H1 (cell line): Measurements from ENCODE around the gene GPR31. TPM values are rescaled to one million over a fixed set of nuclear protein-coding genes. Genes with fewer than 3 reads are reported as not detected.
"Not testable (repeated sequence)": the region's sequence is repeated elsewhere in the genome, so short reads cannot be mapped to it uniquely, and the experiment has no call there.

ENCODE experiments used
- CTCF ChIA-PET: fragments of 300-600 bp; sonication (Branson Sonifier 250); formaldehyde crosslinking; loops from one replicate; lab custom pipeline; 2021; ENCODE audit not compliant: partially characterized antibody; lab: Charles Lee
- POLR2A ChIA-PET: fragments of 300-600 bp; sonication (Branson Sonifier 250); formaldehyde crosslinking; loops from one replicate; lab custom pipeline; 2021; ENCODE audit warnings: inconsistent platforms; ENCODE audit not compliant: partially characterized antibody; lab: Charles Lee
- DNase-seq, 2 experiments: peaks; one replicate each; pipeline versions ENCODE4 v3.0.0 to v3.0.0-alpha.2; 2010 to 2022; ENCODE audit warnings: low spot score in 2 of 2, low read depth in 1 of 2, mixed read lengths in 1 of 2
- FAIRE-seq: peaks from 2 replicates; lab custom pipeline; 2011; peaks lifted over from hg19 to GRCh38; lab: Jason Lieb, UNC
- H2AFZ ChIP-seq: 2 replicates; pipeline ENCODE4 v1.8.1; 2012; ENCODE audit warnings: low read length, inconsistent platforms
- H2AK5ac ChIP-seq: 2 replicates; pipeline ENCODE4 v1.6.1; 2013; ENCODE audit warnings: low read depth, low read length
- H2BK120ac ChIP-seq: replicated peaks from 2 replicates; pipeline ENCODE3; 2013; ENCODE audit warnings: low read depth, low read length, inconsistent platforms
- H2BK12ac ChIP-seq: 2 replicates; pipeline ENCODE4 v1.6.1; 2013; ENCODE audit warnings: low read depth, low read length
- H2BK15ac ChIP-seq: 2 replicates; pipeline ENCODE4 v1.6.1; 2013; ENCODE audit warnings: low read length
- H2BK20ac ChIP-seq: 2 replicates; pipeline ENCODE4 v1.6.1; 2013; ENCODE audit warnings: low read length
- H2BK5ac ChIP-seq: 2 replicates; pipeline ENCODE4 v1.6.1; 2013; ENCODE audit warnings: low read depth, low read length
- H3K14ac ChIP-seq: 2 replicates; pipeline ENCODE4 v1.6.1; 2013; ENCODE audit warnings: inconsistent platforms; ENCODE audit not compliant: insufficient read length
- H3K18ac ChIP-seq: 2 replicates; pipeline ENCODE4 v1.6.1; 2013; ENCODE audit warnings: low read length; ENCODE audit errors: extremely low read depth
- H3K23ac ChIP-seq: 2 replicates; pipeline ENCODE4 v1.6.1; 2013; ENCODE audit warnings: inconsistent platforms; ENCODE audit not compliant: insufficient read length
- H3K23me2 ChIP-seq: 2 replicates; pipeline ENCODE4 v1.6.1; 2013; ENCODE audit warnings: low read depth, low read length
- H3K27ac ChIP-seq: 2 replicates; pipeline ENCODE4 v1.6.1; 2011; ENCODE audit warnings: low read depth, low read length, inconsistent platforms
- H3K27me3 ChIP-seq, 4 experiments: replicated peaks in 1 of 4; 1 replicate in 1 of 4; 2 replicates in 3 of 4; pipeline versions ENCODE4 v1.6.1 to v1.8.1; 2011 to 2013; ENCODE audit warnings: low read length in 3 of 4, mild to moderate bottlenecking in 3 of 4, inconsistent platforms in 2 of 4, mixed read lengths in 2 of 4, moderate library complexity in 1 of 4; ENCODE audit not compliant: control insufficient read depth in 3 of 4, insufficient read depth in 3 of 4; ENCODE audit errors: extremely low read depth in 1 of 4
- H3K36me3 ChIP-seq, 4 experiments: 2 replicates each; pipeline versions ENCODE4 v1.6.1 to v1.8.1; 2011 to 2013; ENCODE audit warnings: mild to moderate bottlenecking in 4 of 4, low read length in 3 of 4, moderate library complexity in 2 of 4, control low read depth in 1 of 4, inconsistent platforms in 1 of 4; ENCODE audit not compliant: insufficient read depth in 4 of 4, control insufficient read depth in 2 of 4
- H3K4ac ChIP-seq: replicated peaks from 2 replicates; pipeline ENCODE3; 2013; ENCODE audit warnings: low read length, low read depth, mixed read lengths, inconsistent platforms; ENCODE audit not compliant: insufficient read length
- H3K4me1 ChIP-seq, 4 experiments: replicated peaks in 1 of 4; 1 replicate in 1 of 4; 2 replicates in 3 of 4; pipeline versions ENCODE4 v1.6.1 to v1.8.1; 2011 to 2013; ENCODE audit warnings: low read length in 3 of 4, inconsistent platforms in 2 of 4, mixed read lengths in 1 of 4; ENCODE audit not compliant: insufficient read depth in 4 of 4, control insufficient read depth in 3 of 4
- H3K4me2 ChIP-seq, 2 experiments: 2 replicates each; pipeline versions ENCODE4 v1.6.1 to v1.8.1; 2011 to 2013; ENCODE audit warnings: low read depth in 2 of 2, low read length in 2 of 2, control low read depth in 1 of 2, inconsistent platforms in 1 of 2, mild to moderate bottlenecking in 1 of 2; ENCODE audit not compliant: insufficient read depth in 1 of 2
- H3K4me3 ChIP-seq, 4 experiments: fragments of 200-600, 300-600 bp in 1 of 4; sonication (generic), shearing (Covaris generic), sonication (Bioruptor Twin) in 1 of 4; 2 replicates each; pipeline versions ENCODE4 v1.5.1 to v1.8.1; 2011 to 2016; ENCODE audit warnings: low read length in 4 of 4, low read depth in 3 of 4, control low read depth in 2 of 4, inconsistent platforms in 2 of 4, mild to moderate bottlenecking in 2 of 4, mixed read lengths in 1 of 4, moderate library complexity in 1 of 4; ENCODE audit not compliant: insufficient read depth in 2 of 4; ENCODE audit errors: extremely low read depth in 1 of 4
- H3K56ac ChIP-seq: replicated peaks from 2 replicates; pipeline ENCODE3; 2013; ENCODE audit warnings: low read depth, mild to moderate bottlenecking, mixed read lengths, low read length, inconsistent platforms; ENCODE audit not compliant: insufficient read length
- H3K79me1 ChIP-seq: 2 replicates; pipeline ENCODE4 v1.6.1; 2013; ENCODE audit warnings: low read depth, low read length, control low read depth
- H3K79me2 ChIP-seq, 2 experiments: 2 replicates each; pipeline versions ENCODE4 v1.6.1 to v1.8.1; 2012 to 2013; ENCODE audit warnings: low read length in 2 of 2, mild to moderate bottlenecking in 2 of 2, inconsistent platforms in 1 of 2; ENCODE audit not compliant: insufficient read depth in 2 of 2, control insufficient read depth in 1 of 2
- H3K9ac ChIP-seq, 4 experiments: replicated peaks in 1 of 4; 1 replicate in 1 of 4; 2 replicates in 3 of 4; pipeline versions ENCODE4 v1.6.1 to v1.8.1; 2011 to 2013; ENCODE audit warnings: low read depth in 3 of 4, low read length in 3 of 4, control low read depth in 2 of 4, mild to moderate bottlenecking in 2 of 4, moderate library complexity in 2 of 4, inconsistent platforms in 1 of 4; ENCODE audit errors: extremely low read depth in 1 of 4
- H3K9me3 ChIP-seq, 2 experiments: 2 replicates each; pipeline versions ENCODE4 v1.6.1 to v1.8.1; 2012 to 2013; ENCODE audit warnings: mild to moderate bottlenecking in 2 of 2, moderate library complexity in 2 of 2, control low read depth in 1 of 2, inconsistent platforms in 1 of 2, low read depth in 1 of 2, low read length in 1 of 2, mixed read lengths in 1 of 2; ENCODE audit not compliant: insufficient read depth in 2 of 2
- H4K20me1 ChIP-seq, 2 experiments: replicated peaks in 1 of 2; 2 replicates each; pipeline versions ENCODE3 to v1.8.1; 2011 to 2013; ENCODE audit warnings: inconsistent platforms in 2 of 2, low read length in 2 of 2, mild to moderate bottlenecking in 1 of 2; ENCODE audit not compliant: insufficient read depth in 2 of 2, control insufficient read depth in 1 of 2
- H4K5ac ChIP-seq: 2 replicates; pipeline ENCODE4 v1.6.1; 2013; ENCODE audit warnings: low read length, low read depth, mixed read lengths, inconsistent platforms; ENCODE audit not compliant: insufficient read length
- H4K8ac ChIP-seq: 2 replicates; pipeline ENCODE4 v1.8.0; 2013; ENCODE audit warnings: mild to moderate bottlenecking, moderate library complexity, low read length, inconsistent platforms; ENCODE audit not compliant: insufficient read depth; ENCODE audit errors: extremely low read depth
- H4K91ac ChIP-seq: replicated peaks from 2 replicates; pipeline ENCODE3; 2013; ENCODE audit warnings: low read length, mixed read lengths, inconsistent platforms; ENCODE audit not compliant: insufficient read length
- ATF3 ChIP-seq: IDR thresholded peaks from 2 replicates; pipeline ENCODE4 v1.6.1; 2011; ENCODE audit warnings: low read depth, mild to moderate bottlenecking, low read length; ENCODE audit not compliant: insufficient read depth
- RXRA ChIP-seq: IDR thresholded peaks from 2 replicates; pipeline ENCODE4 v1.6.1; 2011; ENCODE audit warnings: low read depth, mild to moderate bottlenecking, low read length, moderate library complexity; ENCODE audit not compliant: insufficient read depth
- WGBS, 2 experiments: shearing (Covaris generic) in 1 of 2; methylation state at CpG; one replicate each; pipeline versions ENCODE4 v1.1.6 to v1.1.7; 2013 to 2015; ENCODE audit warnings: low lambda C conversion rate in 2 of 2, mixed read lengths in 2 of 2, inconsistent platforms in 1 of 2, low coverage in 1 of 2, missing lambda C conversion rate in 1 of 2; ENCODE audit not compliant: insufficient replicate concordance in 2 of 2, insufficient coverage in 1 of 2, insufficient read length in 1 of 2; ENCODE audit errors: extremely low coverage in 1 of 2, missing lambda C conversion rate in 1 of 2; 5-methylcytosine and 5-hydroxymethylcytosine counted together
- polyA plus RNA-seq, 7 experiments: library from polyadenylated mRNA; depleted of rRNA in 3 of 7; stranded (reverse) in 5 of 7; unstranded in 2 of 7; fragments of >200 nt in 5 of 7; fragments of 200-250 nt in 2 of 7; gene quantifications; 1 replicate in 5 of 7; 2 replicates in 1 of 7; 4 replicates in 1 of 7; pipeline versions ENCODE4 v1.2.1 to v1.2.3, GENCODE V29; 2011 to 2013; ENCODE audit warnings: missing spikeins in 2 of 7, mixed read lengths in 2 of 7
- total RNA-seq: library from RNA; stranded (reverse); fragmentation: NEBNext Ultra II Directional; extraction: Animal tissue kit (Norgen Biotek cat#: 25700); gene quantifications from 2 replicates; pipeline ENCODE4 v1.2.1, GENCODE V29; 2021

Gene GPR31
- total and polyA plus RNA-seq, 2 of the 8 experiments (the other 6 are each of a cell fraction or from before 2014, with no cell fraction given): not detected

- TF ChIP-seq ATF3 (no peak), RXRA (no peak)
These were observed 49.7 kb upstream of the GPR31 start (continued) for GRCh38 chr6:167207527-167207926.

GRCh38 chr6:167205316-167205715, 47.5 kb upstream of the GPR31 start:
- H2BK15ac ChIP-seq, FAIRE-seq, CTCF ChIA-PET, H3K9me3 ChIP-seq, H3K23me2 ChIP-seq, POLR2A ChIA-PET, H3K27me3 ChIP-seq, H3K4ac ChIP-seq, H2AFZ ChIP-seq, H3K79me1 ChIP-seq, H4K20me1 ChIP-seq, H3K18ac ChIP-seq, H2BK12ac ChIP-seq, DNase-seq, H3K79me2 ChIP-seq, H4K5ac ChIP-seq, H4K91ac ChIP-seq, H3K27ac ChIP-seq, H3K4me3 ChIP-seq, H3K14ac ChIP-seq, H2BK20ac ChIP-seq, H2BK5ac ChIP-seq, H3K36me3 ChIP-seq, H3K9ac ChIP-seq, H4K8ac ChIP-seq, H3K4me1 ChIP-seq, H3K56ac ChIP-seq, H2BK120ac ChIP-seq, H2AK5ac ChIP-seq, H3K23ac ChIP-seq, H3K4me2 ChIP-seq: not testable (repeated sequence)
- 99% methylated on average over 10 of the region's 11 CpGs; no CpG with 5 or more reads in 1 of the 2 experiments for WGBS, 2 experiments
